DMS 273 treated with DMSO at 0.1 percent for 48 hours (cell line): Measurements from ENCODE around the gene FRMD5.

Experiments
- DNase-seq: peaks from one replicate; lab custom pipeline; 2025; lab: John Stamatoyannopoulos, UW

FRMD5 gene

GRCh38 chr15:44160796-44161195, 34.3 kb downstream of the FRMD5 start:
- DNase-seq = no peak

GRCh38 chr15:44159492-44159891, 35.6 kb downstream of the FRMD5 start:
- no peak for DNase-seq

DNA sequence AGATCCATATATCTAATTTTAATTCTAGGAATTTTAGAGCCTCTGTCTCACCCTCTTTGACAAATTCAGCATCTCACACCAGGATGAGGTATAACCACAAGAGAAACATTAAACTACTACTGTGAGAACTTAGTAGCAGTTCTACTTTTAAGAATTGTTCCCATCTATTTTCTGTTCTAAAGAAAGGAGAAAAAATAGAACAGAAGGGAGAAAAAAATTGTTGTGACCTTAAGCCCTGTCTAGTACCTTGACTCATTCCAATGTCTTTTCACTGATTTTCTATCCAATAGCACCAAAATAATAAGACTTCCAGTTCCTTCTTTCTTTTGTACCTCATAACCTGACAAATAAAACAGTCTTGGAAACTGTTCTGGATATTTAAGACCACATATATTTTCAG, 37.0 kb downstream of the FRMD5 start:
- no peak for DNase-seq

DNA sequence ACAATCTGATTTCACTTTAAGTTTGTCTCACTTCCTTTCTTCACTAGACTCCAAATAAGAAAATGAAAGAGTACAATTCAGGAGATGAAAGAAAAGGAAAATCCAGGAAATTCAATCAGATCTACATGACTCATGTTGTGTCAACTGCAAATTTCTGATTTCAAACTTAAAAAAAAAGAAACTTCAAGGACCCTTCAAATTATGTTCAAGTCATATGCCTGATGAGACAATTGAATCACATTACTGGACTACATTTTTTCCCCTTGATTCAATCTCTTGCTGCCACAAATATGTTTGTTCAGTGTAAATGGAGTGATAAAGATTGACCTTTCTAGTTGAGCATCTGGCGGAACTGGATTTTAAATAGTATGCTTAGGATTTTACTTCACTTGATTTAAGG, 37.4 kb downstream of the FRMD5 start:
- DNase-seq = no peak

DNA sequence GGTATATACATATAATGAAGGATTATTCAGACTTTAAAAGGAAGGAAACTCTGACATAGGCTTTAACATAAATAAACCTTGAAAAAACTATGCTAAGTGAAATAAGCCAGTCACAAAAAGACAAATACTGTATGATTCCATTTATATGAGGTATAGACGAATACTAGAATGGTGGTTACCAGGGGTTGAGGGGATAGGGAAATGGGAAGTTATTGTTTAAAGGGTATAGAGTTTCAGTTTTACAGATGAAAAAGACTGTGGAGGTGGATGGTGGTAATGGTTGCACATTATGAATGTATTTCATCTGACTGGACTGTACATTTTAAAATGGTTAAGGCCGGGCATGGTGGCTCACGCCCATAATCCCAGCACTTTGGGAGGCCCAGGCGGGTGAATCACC, 41.7 kb downstream of the FRMD5 start:
- no peak for DNase-seq

GRCh38 chr15:44149224-44149623, 45.8 kb downstream of the FRMD5 start:
- no peak for DNase-seq

DNA sequence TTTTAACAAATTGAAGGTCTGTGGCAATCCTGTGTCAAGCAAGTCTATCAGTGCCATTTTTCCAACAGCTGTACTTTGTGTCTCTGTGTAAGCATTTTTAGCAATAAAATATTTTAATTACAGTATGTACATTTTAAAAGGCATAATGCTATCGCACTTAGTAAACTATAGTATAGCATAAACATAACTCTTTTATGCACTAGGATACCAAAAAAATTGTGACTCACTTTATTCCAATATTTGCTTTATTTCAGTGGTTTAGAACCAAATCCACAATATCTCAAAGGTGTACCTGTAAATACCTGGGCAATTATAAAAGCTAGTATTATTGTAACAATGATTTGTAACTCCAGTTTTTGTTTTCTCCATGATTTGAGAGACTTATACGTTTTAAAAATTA, 46.5 kb downstream of the FRMD5 start:
- no peak for DNase-seq

GRCh38 chr15:44147636-44148035, 47.4 kb downstream of the FRMD5 start:
- no peak for DNase-seq

- DNase-seq = no peak
Observed at GRCh38 chr15:44145495-44145894, 49.6 kb downstream of the FRMD5 start.

GRCh38 chr15:44144992-44145391, 50.1 kb downstream of the FRMD5 start:
- DNase-seq = no peak

- no peak for DNase-seq
Observed at GRCh38 chr15:44144184-44144583, 50.9 kb downstream of the FRMD5 start.

DNA sequence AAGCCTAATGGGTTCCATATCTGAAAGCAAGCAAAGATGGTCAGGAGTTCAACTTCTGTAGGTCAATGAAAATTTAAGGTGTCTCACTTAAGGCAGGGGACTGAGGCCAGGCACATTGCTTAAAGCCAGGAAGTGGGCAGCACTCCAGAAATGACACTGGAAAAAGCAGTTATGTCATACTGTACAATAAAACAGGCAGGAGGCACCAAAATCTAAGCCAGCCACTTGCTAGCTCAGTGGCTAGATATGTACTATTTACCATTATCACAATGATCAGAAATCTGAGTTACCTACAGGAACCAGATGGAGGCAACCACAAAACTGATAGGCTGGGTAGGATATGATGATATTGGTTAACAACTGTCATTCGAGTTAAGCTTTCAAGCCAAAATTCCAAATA, 57.3 kb downstream of the FRMD5 start:
- no peak for DNase-seq

DNA sequence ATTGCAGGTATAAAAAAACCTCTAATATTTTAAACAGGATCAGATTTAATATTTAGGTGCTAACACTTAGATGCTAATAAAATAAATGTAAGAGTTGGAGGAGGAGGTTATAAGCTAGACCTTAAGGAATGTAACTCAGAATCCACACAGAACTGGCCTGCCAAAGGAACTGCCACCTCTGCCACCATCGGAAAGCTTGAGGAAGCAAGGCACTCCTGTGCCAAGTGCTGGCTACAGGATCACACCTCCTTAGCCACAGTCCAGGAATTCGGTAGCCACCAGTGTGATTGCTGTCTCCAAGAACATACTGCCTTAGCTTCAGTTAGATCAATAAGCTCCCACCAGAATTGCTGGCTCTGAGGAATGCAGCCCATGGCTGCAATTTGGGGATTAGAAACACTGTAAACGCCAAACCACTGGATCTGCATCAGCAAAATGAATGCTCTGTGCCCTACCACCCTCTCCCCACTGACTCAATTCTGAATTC, 58.0 kb downstream of the FRMD5 start:
- no peak for DNase-seq

DNA sequence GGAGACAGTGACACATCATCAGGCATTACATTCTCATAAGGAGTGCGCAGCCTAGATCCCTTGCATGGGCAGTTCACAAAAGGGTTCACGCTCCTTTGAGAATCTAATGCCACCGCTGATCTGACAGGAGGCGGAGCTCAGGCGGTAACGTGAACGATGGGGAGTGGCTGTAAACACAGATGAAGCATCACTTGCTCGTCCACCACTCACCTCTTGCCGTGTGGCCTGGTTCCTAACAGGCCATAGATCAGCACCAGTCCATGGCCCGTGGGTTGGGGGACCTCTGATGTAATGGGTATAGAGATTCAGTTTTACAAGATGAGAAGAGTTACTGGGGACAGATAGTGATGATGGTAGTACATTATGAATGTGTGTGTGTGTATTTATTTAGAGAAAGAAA, 63.0 kb downstream of the FRMD5 start:
- no peak for DNase-seq

- no peak for DNase-seq
Observed at GRCh38 chr15:44130778-44131177, 64.3 kb downstream of the FRMD5 start.

DNA sequence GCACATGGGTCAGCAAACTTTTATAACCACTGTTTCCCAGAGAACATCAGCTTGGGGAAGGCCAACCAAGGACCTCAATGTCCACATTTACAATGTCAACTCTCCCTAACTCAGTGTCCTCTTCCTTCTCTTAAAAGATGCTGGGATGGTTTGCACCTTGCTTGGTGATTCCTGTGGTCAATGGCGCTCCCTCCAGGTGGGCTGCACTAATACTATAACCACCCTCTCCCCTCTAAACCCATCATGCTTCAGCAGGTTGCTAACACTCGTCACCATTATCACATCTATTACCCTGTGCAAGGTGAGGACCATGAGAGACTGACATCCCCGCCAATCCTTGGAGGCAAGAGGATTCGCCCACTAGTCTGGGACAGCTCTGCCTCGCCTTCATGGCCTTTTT, 65.2 kb downstream of the FRMD5 start:
- no peak for DNase-seq

GRCh38 chr15:44128443-44128842, 66.6 kb downstream of the FRMD5 start:
- no peak for DNase-seq

DNA sequence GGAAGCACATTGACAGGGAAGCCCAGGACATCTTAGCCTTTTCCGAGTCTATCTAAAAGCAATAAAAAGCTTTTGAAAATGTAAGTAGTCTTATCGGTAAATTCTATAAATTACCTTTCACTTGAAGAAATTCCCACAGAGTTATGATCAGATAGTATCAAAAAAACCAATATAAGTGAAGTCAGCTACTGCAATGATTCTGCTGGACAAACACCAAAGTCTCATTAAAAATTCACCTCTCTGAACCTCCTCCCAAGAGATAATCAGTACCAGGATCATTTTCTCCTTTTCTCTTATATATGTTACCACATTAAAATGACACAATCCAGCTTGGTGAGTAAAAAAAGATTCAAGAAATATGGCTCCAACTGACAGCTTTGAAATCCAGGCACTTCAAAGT, 69.2 kb downstream of the FRMD5 start:
- DNase-seq = no peak

- no peak for DNase-seq
Observed at GRCh38 chr15:44102675-44103254, 92.3 kb downstream of the FRMD5 start.

DNA sequence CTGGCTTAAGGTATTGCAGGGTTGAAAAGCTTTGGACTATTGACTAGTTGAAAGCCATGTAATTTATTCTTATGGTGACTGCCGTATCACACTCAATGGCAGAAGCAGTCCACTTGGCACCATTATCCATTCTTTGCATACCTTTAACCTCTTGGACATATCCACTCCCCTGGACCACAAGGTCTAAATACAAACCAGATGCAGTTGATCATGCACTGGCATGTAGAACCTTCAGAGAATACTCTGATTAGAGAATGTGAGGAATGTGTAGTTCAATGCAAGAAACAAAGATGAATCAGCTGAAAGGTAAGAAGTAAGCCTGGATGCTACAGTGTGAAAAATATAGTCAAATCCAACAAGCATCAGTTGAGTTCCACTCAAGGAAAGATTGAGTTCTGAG, 93.1 kb downstream of the FRMD5 start:
- no peak for DNase-seq

- DNase-seq = no peak
Observed at GRCh38 chr15:44101286-44101685, 93.8 kb downstream of the FRMD5 start.

- DNase-seq = no peak
Observed at GRCh38 chr15:44099671-44100070, 95.4 kb downstream of the FRMD5 start.

- DNase-seq = no peak
Observed at GRCh38 chr15:44097552-44097951, 97.5 kb downstream of the FRMD5 start.

DNA sequence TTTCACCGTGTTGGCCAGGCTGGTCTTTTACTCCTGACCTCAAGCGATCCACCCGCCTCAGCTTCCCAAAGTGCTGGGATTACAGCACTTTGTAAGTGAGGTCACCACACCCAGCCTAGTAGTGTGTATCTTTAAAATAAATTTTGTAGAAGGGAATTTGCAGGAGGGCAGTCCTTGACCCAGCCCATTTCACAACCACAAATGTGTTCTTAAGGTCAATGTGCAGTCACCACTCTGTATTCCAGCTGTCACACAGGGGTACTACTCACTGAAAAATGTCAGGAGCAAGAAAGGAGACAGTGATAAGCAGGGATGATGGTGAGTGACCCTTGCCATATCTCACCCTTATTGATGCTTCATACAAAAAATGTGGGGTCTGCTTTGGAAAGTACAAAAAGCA, 98.5 kb downstream of the FRMD5 start:
- no peak for DNase-seq

DNA sequence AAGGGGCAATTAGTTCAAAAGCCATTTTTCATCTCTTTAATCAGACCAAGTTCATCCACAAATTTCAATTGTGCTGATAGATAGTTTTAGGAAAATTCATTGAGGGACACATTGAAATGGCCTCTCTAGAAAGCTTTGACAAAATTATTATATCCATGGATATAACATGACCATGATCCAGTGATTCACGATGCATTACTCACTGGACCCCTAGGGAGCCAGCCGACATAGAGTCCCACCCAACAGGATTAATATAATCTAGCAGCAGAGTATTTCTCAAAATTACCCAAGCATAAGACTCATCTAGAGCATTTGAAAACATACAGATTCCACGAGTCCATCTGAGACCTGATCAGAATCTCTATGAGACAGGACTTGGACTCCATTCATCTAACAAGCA, 100.3 kb downstream of the FRMD5 start:
- no peak for DNase-seq
